HCT116 (cell line): Measurements from ENCODE around the gene ABR. TPM values are rescaled to one million over a fixed set of nuclear protein-coding genes. Genes with fewer than 3 reads are reported as not detected.

Experiments
- ATAC-seq: fragments of 200-7000 bp; cut with Tn5 transposase; 2 replicates; pipeline ENCODE4 v1.9.1; 2020; ENCODE audit warnings: mild to moderate bottlenecking, moderate library complexity
- BruUV-seq: library from RNA; stranded (reverse); fragments of 400-500 nt; replicated peaks from 2 replicates; lab custom pipeline; 2021; lab: Mats Ljungman, UMichigan
- CTCF ChIA-PET: fragments of 300-600 bp; sonication (Branson Sonifier 250); formaldehyde crosslinking; loops from one replicate; lab custom pipeline; 2021; ENCODE audit warnings: antibody characterized with exemption; lab: Charles Lee
- POLR2A ChIA-PET: fragments of 300-600, 350-600 bp; sonication (Branson Sonifier 250); formaldehyde crosslinking; loops from one replicate; lab custom pipeline; 2021; ENCODE audit warnings: antibody characterized with exemption; lab: Charles Lee
- RAD21 ChIA-PET, 2 experiments: fragments of 300-600 bp; sonication (Branson Sonifier 250); formaldehyde crosslinking; loops; one replicate each; lab custom pipeline; 2023; ENCODE audit warnings: low total read pairs in 2 of 2; ENCODE audit not compliant: uncharacterized antibody in 2 of 2, unreplicated experiment in 2 of 2, low non-redundant PET in 1 of 2; lab: Charles Lee
- DNase-seq: peaks from one replicate; pipeline ENCODE4 v3.0.0-alpha.2; 2010; ENCODE audit warnings: low read depth, low spot score
- H2AFZ ChIP-seq: fragments of 200-600 bp; shearing (Covaris generic), sonication (generic); 2 replicates; pipeline ENCODE4 v1.6.1; 2017; ENCODE audit warnings: low read depth, mixed run types, mixed read lengths, antibody characterized with exemption, low read length; ENCODE audit not compliant: poor library complexity, severe bottlenecking
- H3K27ac ChIP-seq: 2 replicates; pipeline ENCODE4 v1.5.1; 2012; ENCODE audit warnings: low read depth, low read length
- H3K27me3 ChIP-seq: fragments of 200-600 bp; sonication (generic); 2 replicates; pipeline ENCODE4 v1.6.1; 2016; ENCODE audit warnings: mixed run types, low read length, mixed read lengths; ENCODE audit not compliant: insufficient read depth
- H3K36me3 ChIP-seq, 2 experiments: fragments of 200-500 bp in 1 of 2; fragments of 200-600 bp in 1 of 2; sonication (Bioruptor generic) in 1 of 2; sonication (generic) in 1 of 2; 2 replicates each; pipeline versions ENCODE4 v1.5.1 to v1.6.1; 2014 to 2016; ENCODE audit warnings: low read length in 2 of 2, inconsistent platforms in 1 of 2, mixed read lengths in 1 of 2, mixed run types in 1 of 2; ENCODE audit not compliant: insufficient read depth in 2 of 2, control insufficient read depth in 1 of 2
- H3K4me1 ChIP-seq, 2 experiments: fragments of 200-600 bp in 1 of 2; sonication (generic) in 1 of 2; 2 replicates each; pipeline versions ENCODE4 v1.5.1 to v1.6.1; 2012 to 2017; ENCODE audit warnings: low read length in 2 of 2, inconsistent platforms in 1 of 2, mild to moderate bottlenecking in 1 of 2, mixed read lengths in 1 of 2, mixed run types in 1 of 2, moderate library complexity in 1 of 2; ENCODE audit not compliant: insufficient read depth in 2 of 2, control insufficient read depth in 1 of 2
- H3K4me2 ChIP-seq: fragments of 200-600 bp; sonication (generic); 2 replicates; pipeline ENCODE4 v1.6.1; 2017; ENCODE audit warnings: mixed run types, low read length, mixed read lengths
- H3K4me3 ChIP-seq, 2 experiments: fragments of 200-600 bp in 1 of 2; sonication (generic) in 1 of 2; replicated peaks in 1 of 2; 2 replicates each; pipeline ENCODE4 v1.5.1; 2011 to 2016; ENCODE audit warnings: low read length in 2 of 2, control low read depth in 1 of 2, low read depth in 1 of 2, mild to moderate bottlenecking in 1 of 2, mixed read lengths in 1 of 2, mixed run types in 1 of 2
- H3K79me2 ChIP-seq: fragments of 200-600 bp; sonication (generic); 2 replicates; pipeline ENCODE4 v1.6.1; 2017; ENCODE audit warnings: mild to moderate bottlenecking, mixed run types, low read length, moderate library complexity, mixed read lengths; ENCODE audit not compliant: insufficient read depth
- H3K9ac ChIP-seq: fragments of 200-600 bp; sonication (generic); 2 replicates; pipeline ENCODE4 v1.6.1; 2016; ENCODE audit warnings: low read length, mixed read lengths
- H3K9me2 ChIP-seq: fragments of 200-600 bp; sonication (generic), shearing (Covaris generic); 2 replicates; pipeline ENCODE4 v1.6.1; 2017; ENCODE audit warnings: mixed run types, mild to moderate bottlenecking, moderate library complexity; ENCODE audit not compliant: insufficient read depth
- H3K9me3 ChIP-seq, 2 experiments: fragments of 200-500 bp in 1 of 2; fragments of 200-600 bp in 1 of 2; sonication (Bioruptor generic) in 1 of 2; sonication (generic) in 1 of 2; 2 replicates each; pipeline ENCODE4 v1.6.1; 2014 to 2017; ENCODE audit warnings: low read length in 2 of 2, mixed read lengths in 2 of 2, inconsistent platforms in 1 of 2, low read depth in 1 of 2, mild to moderate bottlenecking in 1 of 2, mixed run types in 1 of 2, moderate library complexity in 1 of 2; ENCODE audit not compliant: control insufficient read depth in 1 of 2, insufficient read depth in 1 of 2
- H4K20me1 ChIP-seq: fragments of 200-600 bp; sonication (generic), shearing (Covaris generic); 2 replicates; pipeline ENCODE4 v1.6.1; 2017; ENCODE audit warnings: mixed run types, mild to moderate bottlenecking, moderate library complexity; ENCODE audit not compliant: insufficient read depth
- EGR1 ChIP-seq: IDR thresholded peaks from 2 replicates; pipeline ENCODE4 v1.6.1; 2012; ENCODE audit warnings: low read depth
- EZH2phosphoT487 ChIP-seq: fragments of 200-600 bp; IDR thresholded peaks from 2 replicates; pipeline ENCODE4 v1.6.1; 2018; ENCODE audit warnings: antibody characterized with exemption, borderline replicate concordance
- MAX ChIP-seq: IDR thresholded peaks from 2 replicates; pipeline ENCODE4 v1.6.1; 2012
- POLR2AphosphoS5 ChIP-seq: IDR thresholded peaks from 2 replicates; pipeline ENCODE4 v1.6.1; 2011; ENCODE audit warnings: mild to moderate bottlenecking, low read depth, low read length, moderate library complexity
- SP1 ChIP-seq: IDR thresholded peaks from 2 replicates; pipeline ENCODE4 v1.6.1; 2012; ENCODE audit warnings: low read depth
- SRF ChIP-seq: IDR thresholded peaks from 2 replicates; pipeline ENCODE4 v1.6.1; 2012; ENCODE audit warnings: low read depth
- ZFX ChIP-seq: fragments of 450-650 bp; IDR thresholded peaks from 2 replicates; pipeline ENCODE4 v1.6.1; 2017
- ZNF274 ChIP-seq: fragments of 200-500 bp; sonication (Bioruptor generic); IDR thresholded peaks from 2 replicates; pipeline ENCODE4 v1.6.1; 2014; ENCODE audit warnings: mild to moderate bottlenecking, low read depth, low read length, inconsistent platforms
- intact Hi-C: fragments of 100-400 bp; cut with micrococcal nuclease; formaldehyde crosslinking; loops from 2 replicates; pipeline ENCODE4 v1.10.0; 2022
- total RNA-seq: library from RNA; stranded (reverse); gene quantifications from one replicate; pipeline ENCODE4 v1.2.1, GENCODE V29; 2021; ENCODE audit not compliant: unreplicated experiment
- TF ChIP-seq, protein P1 (sequence below): IDR thresholded peaks from 2 replicates; pipeline ENCODE4 v1.6.1; 2012; ENCODE audit warnings: low read depth

The ABR gene
- total RNA-seq, 1 experiment from 2014 or later, result 58.5 TPM

DNA sequence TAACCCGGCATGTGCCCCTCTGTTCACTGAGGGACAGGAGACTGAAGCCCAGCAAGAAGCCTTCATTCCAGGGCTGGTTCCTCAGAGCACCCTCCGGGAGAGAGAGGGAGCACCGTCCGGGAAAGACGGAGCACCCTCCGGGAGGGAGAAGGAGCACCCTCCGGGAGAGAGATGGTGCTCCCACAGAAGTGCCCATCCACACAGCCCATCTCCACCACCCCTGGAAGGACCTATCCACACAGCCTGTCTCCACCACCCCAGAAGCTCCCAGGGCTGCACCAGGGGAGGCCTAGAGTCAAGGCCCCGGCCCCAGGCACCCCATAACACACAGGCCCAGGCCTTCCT is 88.6 kb downstream of the ABR start (continued):
- no peak for TF ChIP-seq SRF

DNA sequence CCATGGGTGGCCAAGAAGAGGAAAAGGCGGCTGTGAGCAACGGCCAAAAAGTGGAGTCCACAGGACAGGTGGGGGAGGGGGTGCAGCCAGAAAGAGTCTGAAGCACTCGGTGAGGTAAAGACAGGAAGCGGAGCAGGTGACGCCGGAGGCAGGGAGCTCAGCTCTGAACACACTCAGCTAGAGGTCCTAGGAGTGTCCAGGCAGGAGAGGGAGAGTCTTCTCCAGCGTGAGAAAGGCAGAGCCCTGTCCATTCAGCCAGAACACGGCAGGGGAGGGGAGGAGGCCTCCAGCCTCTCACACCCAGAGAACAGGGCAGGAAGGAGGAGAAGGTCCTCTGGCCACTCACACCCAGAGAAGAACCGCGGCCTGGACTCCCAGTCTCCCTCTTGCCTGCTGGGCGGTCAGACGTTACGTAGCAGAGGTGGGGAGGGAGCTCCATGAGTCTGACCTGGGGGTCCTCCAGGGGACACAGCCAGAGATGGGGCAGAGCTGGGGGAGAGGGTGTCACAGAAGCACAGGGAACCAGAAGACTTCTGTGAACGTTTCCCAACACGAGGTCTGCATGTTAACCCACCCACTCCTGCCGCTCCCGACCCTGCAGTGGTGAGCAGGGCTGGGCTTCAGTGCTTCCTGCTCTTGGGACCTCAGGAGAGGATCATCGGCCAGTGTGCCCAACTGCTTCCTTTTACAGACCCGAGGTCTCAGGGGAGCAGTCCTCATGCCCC is 89.2 kb downstream of the ABR start:
- Histone ChIP-seq H3K36me3 (no peaks in the 10 kb centered on the region), H3K9me2 (no peaks in the 10 kb centered on the region), H2AFZ (no peak overlapping the region), H3K79me2 (no peaks in the 10 kb centered on the region), H3K9me3 (no peaks in the 10 kb centered on the region), H3K4me3 (no peak overlapping the region), H3K27me3 (no peaks in the 10 kb centered on the region), H3K9ac (no peak overlapping the region), H3K4me2 (no peak overlapping the region), H3K4me1 (peaks cover 6 to 13% of the 10 kb centered on the region in 2 experiments), H4K20me1 (no peaks in the 10 kb centered on the region), H3K27ac (no peak overlapping the region)
- ATAC-seq (no peak), DNase-seq (no peak)
- intact Hi-C loops, result no loop called here
- no TSS peak for BruUV-seq
- RAD21 ChIA-PET, result no interaction called here
- POLR2A ChIA-PET, result no interaction called here
- no peak for TF ChIP-seq ZFX
- no peak for TF ChIP-seq MAX
- TF ChIP-seq, protein P1, sequence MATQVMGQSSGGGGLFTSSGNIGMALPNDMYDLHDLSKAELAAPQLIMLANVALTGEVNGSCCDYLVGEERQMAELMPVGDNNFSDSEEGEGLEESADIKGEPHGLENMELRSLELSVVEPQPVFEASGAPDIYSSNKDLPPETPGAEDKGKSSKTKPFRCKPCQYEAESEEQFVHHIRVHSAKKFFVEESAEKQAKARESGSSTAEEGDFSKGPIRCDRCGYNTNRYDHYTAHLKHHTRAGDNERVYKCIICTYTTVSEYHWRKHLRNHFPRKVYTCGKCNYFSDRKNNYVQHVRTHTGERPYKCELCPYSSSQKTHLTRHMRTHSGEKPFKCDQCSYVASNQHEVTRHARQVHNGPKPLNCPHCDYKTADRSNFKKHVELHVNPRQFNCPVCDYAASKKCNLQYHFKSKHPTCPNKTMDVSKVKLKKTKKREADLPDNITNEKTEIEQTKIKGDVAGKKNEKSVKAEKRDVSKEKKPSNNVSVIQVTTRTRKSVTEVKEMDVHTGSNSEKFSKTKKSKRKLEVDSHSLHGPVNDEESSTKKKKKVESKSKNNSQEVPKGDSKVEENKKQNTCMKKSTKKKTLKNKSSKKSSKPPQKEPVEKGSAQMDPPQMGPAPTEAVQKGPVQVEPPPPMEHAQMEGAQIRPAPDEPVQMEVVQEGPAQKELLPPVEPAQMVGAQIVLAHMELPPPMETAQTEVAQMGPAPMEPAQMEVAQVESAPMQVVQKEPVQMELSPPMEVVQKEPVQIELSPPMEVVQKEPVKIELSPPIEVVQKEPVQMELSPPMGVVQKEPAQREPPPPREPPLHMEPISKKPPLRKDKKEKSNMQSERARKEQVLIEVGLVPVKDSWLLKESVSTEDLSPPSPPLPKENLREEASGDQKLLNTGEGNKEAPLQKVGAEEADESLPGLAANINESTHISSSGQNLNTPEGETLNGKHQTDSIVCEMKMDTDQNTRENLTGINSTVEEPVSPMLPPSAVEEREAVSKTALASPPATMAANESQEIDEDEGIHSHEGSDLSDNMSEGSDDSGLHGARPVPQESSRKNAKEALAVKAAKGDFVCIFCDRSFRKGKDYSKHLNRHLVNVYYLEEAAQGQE, result no peak
- no peak for TF ChIP-seq POLR2AphosphoS5
- no peak for TF ChIP-seq EZH2phosphoT487
- TF ChIP-seq SP1, result no peak
- TF ChIP-seq ZNF274, result no peak
- no peak for TF ChIP-seq EGR1
- CTCF ChIA-PET, result no interaction called here
